ENCODE results near the gene SYMPK. TPM values are rescaled to one million over a fixed set of nuclear protein-coding genes. Genes with fewer than 3 reads are reported as not detected.
A peak's percentile ranks its signal among the peaks of the same experiment; 100 is the strongest.

SYMPK gene
- total RNA-seq (43.2 and 78.7 TPM in 2 replicates), polyA plus RNA-seq (66.6 and 76.4 TPM in 2 replicates)

DNA sequence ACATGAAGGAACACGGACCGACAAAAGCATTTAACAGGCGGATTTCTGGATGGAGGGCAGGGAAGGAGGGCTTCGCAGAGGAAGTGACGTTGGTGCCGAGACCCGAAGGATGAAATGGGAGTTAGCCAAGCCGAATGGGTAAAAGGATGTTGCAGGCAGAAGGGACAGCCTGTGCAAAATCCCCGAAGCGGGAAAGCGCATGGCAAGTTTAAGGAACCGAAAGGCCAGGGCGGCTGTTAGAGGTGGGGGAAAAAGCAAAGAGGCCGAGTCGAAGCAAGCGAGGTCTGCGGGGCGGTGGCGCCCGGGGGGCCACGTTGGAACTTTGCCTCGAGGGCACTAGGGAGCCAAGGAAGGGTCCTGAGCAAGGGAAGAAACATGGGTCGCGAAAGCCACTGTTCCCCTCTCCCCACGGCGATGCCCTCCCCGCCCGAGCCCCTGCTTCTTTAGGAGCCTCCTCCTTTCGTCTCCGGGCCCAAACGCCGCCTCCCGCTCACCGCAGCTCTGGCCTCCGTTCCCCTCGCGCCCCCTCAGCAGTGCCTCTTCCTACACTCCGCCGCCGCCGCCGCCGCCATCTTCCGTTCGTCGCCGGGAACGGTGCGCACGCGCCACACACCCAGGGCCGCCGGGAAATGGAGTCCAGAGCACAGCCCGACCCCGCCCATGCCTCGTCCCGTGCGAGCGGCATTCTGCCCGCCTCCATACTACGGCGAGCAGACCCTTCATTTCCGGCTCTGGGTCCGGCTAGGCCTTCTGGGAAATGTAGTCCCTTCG lies at the start of gene SYMPK:
SYMPK (minus strand) TSS at position 584 of the 771 bp plus-strand sequence. CDS start 8,652 bp downstream, outside the sequence.
- H3K27ac ChIP-seq, result peak within 1 kb of the TSS; percentile 82
- peak; percentile 99 for DNase-seq (ENCODE audit: low read depth in 1 of 2, low spot score in 1 of 2)
- TF ChIP-seq, protein P1, sequence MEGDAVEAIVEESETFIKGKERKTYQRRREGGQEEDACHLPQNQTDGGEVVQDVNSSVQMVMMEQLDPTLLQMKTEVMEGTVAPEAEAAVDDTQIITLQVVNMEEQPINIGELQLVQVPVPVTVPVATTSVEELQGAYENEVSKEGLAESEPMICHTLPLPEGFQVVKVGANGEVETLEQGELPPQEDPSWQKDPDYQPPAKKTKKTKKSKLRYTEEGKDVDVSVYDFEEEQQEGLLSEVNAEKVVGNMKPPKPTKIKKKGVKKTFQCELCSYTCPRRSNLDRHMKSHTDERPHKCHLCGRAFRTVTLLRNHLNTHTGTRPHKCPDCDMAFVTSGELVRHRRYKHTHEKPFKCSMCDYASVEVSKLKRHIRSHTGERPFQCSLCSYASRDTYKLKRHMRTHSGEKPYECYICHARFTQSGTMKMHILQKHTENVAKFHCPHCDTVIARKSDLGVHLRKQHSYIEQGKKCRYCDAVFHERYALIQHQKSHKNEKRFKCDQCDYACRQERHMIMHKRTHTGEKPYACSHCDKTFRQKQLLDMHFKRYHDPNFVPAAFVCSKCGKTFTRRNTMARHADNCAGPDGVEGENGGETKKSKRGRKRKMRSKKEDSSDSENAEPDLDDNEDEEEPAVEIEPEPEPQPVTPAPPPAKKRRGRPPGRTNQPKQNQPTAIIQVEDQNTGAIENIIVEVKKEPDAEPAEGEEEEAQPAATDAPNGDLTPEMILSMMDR (IDR thresholded peaks at IDR 0.05; ENCODE audit: low read depth, low read length), result no peak

DNA sequence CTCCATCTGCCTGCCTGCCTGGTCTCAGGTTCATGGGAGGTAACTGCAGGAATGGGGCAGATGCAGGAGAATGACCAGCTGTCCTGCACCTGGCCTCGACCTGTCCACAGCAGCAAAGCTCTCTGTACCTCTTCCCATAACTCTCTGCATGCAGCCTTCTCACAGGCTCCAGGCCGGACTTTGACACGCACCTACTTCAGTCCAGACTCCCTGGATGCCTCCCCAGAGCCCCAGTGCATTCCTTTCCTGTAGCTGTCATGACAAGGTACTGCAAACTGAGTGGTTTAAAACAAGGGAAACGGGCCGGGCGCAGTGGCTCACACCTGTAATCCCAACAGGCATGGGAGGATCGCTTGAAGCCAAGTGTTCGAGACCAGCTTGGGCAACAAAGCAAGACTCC lies 48.3 kb upstream of the SYMPK start:
- Histone ChIP-seq H3K4me1 (ENCODE audit: low read depth) (no peaks in the 10 kb centered on the region), H3K27me3 (no peaks in the 10 kb centered on the region), H3K27ac (no peak overlapping the region), H3K9me3 (ENCODE audit: low read depth) (no peaks in the 10 kb centered on the region), H3K4me3 (no peak overlapping the region), H3K36me3 (no peaks in the 10 kb centered on the region)
- TF ChIP-seq, protein P1 (IDR thresholded peaks at IDR 0.05; ENCODE audit: low read depth, low read length), result no peak
- peak in 1 of 2 donors; percentile 18 for DNase-seq (ENCODE audit: low read depth in 1 of 2, low spot score in 1 of 2)

More for the DNA sequence above, at the start of gene SYMPK:
- H3K4me3 ChIP-seq, result peak within 1 kb of the TSS; percentile 80
- no peaks in the 10 kb centered on the region for H3K36me3 ChIP-seq
- H3K4me1 ChIP-seq (ENCODE audit: low read depth), result no peaks in the 10 kb centered on the region
- H3K9me3 ChIP-seq (ENCODE audit: low read depth), result no peaks in the 10 kb centered on the region
- no peaks in the 10 kb centered on the region for H3K27me3 ChIP-seq

DNA sequence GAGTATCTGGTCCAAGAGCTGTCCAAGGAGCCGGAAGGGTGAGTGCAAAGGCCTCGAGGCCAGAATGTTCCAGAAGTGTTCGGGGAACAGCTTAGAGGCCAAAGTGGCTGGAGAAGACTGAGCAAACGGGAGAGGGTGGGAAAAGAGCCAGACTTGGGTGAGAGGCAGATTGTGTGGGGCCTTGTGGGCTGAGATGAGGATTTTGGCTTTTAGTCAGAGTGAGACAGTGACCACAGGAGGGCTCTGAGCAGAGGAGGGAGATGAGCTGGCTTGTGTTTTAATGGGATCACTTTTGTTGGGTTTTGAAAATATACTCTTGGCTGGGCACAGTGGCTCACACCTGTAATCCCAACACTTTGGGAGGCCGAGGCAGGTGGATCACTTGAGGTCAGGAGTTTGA lies 46.0 kb upstream of the SYMPK start:
- TF ChIP-seq, protein P1 (IDR thresholded peaks at IDR 0.05; ENCODE audit: low read depth, low read length), result no peak
- Histone ChIP-seq H3K4me3 (no peak overlapping the region), H3K4me1 (ENCODE audit: low read depth) (no peaks in the 10 kb centered on the region), H3K36me3 (no peaks in the 10 kb centered on the region), H3K9me3 (ENCODE audit: low read depth) (no peaks in the 10 kb centered on the region), H3K27me3 (no peaks in the 10 kb centered on the region), H3K27ac (no peak overlapping the region)
- DNase-seq (ENCODE audit: low read depth in 1 of 2, low spot score in 1 of 2), result no peak

DNA sequence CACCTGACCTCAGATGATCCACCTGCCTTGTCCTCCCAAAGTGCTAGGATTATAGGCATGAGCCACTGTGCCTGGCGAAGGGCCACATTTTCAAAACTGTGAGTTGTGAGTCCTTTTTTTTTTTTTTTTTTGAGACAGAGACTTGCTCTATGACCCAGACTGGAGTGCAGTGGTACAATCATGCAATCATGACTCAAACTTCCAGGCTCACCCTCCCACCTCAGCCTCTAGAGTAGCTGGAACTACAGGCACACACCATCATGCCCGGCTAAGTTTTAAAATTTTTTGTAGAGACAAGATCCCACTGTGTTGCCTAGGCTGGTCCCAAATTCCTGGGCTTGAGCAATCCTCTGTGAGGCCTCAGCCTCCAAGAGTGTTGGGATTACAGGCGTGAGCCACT lies 43.3 kb upstream of the SYMPK start:
- H3K36me3 ChIP-seq, result no peaks in the 10 kb centered on the region
- peak in 1 of 2 donors; percentile 65 for DNase-seq (ENCODE audit: low read depth in 1 of 2, low spot score in 1 of 2)
- no peaks in the 10 kb centered on the region for H3K4me1 ChIP-seq (ENCODE audit: low read depth)
- H3K27me3 ChIP-seq, result peaks cover 2% of the 10 kb centered on the region
- H3K27ac ChIP-seq, result no peak overlapping the region
- TF ChIP-seq, protein P1 (IDR thresholded peaks at IDR 0.05; ENCODE audit: low read depth, low read length), result no peak
- H3K9me3 ChIP-seq (ENCODE audit: low read depth), result no peaks in the 10 kb centered on the region
- no peak overlapping the region for H3K4me3 ChIP-seq

DNA sequence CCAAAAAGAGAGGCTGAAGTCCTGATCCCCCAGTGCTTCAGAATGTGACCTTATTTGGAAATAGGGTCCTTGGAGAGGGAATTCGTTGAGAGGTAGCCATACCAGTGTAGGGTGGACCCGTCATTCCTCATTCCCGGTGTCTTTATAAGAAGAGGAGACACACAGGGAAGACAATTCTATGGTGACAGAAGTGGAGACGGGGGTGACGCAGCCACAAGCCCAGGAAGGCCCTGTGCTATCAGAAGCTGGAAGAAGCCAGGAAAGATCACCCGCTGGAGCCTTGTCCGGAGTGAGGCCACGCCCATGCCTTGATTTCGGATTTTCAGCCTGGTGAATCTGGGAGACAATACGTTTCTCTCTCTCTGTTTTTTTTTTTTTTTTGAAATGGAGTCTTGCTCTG lies 42.1 kb upstream of the SYMPK start:
- peaks cover 9% of the 10 kb centered on the region for H3K27me3 ChIP-seq
- no peaks in the 10 kb centered on the region for H3K36me3 ChIP-seq
- TF ChIP-seq, protein P1 (IDR thresholded peaks at IDR 0.05; ENCODE audit: low read depth, low read length), result no peak
- H3K4me1 ChIP-seq (ENCODE audit: low read depth), result peaks cover 3% of the 10 kb centered on the region
- DNase-seq (ENCODE audit: low read depth in 1 of 2, low spot score in 1 of 2), result no peak
- H3K9me3 ChIP-seq (ENCODE audit: low read depth), result no peaks in the 10 kb centered on the region
- no peak overlapping the region for H3K4me3 ChIP-seq
- no peak overlapping the region for H3K27ac ChIP-seq

Measured in cardiac muscle cell (in vitro differentiated cells and primary cell).